Measurements from ENCODE around the gene HES3. TPM values are rescaled to one million over a fixed set of nuclear protein-coding genes. Genes with fewer than 3 reads are reported as not detected.

HES3 gene
- total and polyA plus RNA-seq, 2 donors (not counting 1 experiment from before 2014, with no cell fraction given): not detected

GRCh38 chr1:6268415-6268814 lies 24.4 kb downstream of the HES3 start:
- Histone ChIP-seq H3K27me3 (replicated peaks in 1 of 4; ENCODE audit: control extremely low read depth in 1 of 4, control insufficient read depth in 3 of 4, insufficient read depth in 4 of 4, low read length in 3 of 4) (no peaks in the 10 kb centered on the region), H3K27ac (ENCODE audit: low read length in 2 of 2) (no peak overlapping the region), H4K20me1 (ENCODE audit: control insufficient read depth, insufficient read depth, low read length, poor library complexity, severe bottlenecking) (no peaks in the 10 kb centered on the region), H3K36me3 (replicated peaks in 1 of 2; ENCODE audit: control extremely low read depth in 1 of 2, control insufficient read depth in 1 of 2, extremely low read depth in 1 of 2, insufficient read depth in 2 of 2, low read length in 1 of 2) (no peaks in the 10 kb centered on the region), H3K4me2 (replicated peaks; ENCODE audit: low read depth, low read length, poor library complexity, severe bottlenecking) (no peak overlapping the region), H3K4me1 (ENCODE audit: control insufficient read depth in 2 of 2, insufficient read depth in 2 of 2, low read length in 2 of 2) (no peaks in the 10 kb centered on the region), H3K9ac (ENCODE audit: low read length) (no peak overlapping the region), H2AFZ (ENCODE audit: insufficient read depth, low read depth, low read length, poor library complexity, severe bottlenecking) (no peak overlapping the region), H3K9me3 (ENCODE audit: control extremely low read depth in 1 of 3, control insufficient read depth in 2 of 3, insufficient read depth in 1 of 3, low read length in 2 of 3) (no peaks in the 10 kb centered on the region), H3K4me3 (ENCODE audit: control extremely low read depth in 1 of 5, extremely low read depth in 1 of 5, insufficient read depth in 1 of 5, low read depth in 2 of 5, low read length in 4 of 5) (no peak overlapping the region), H3K79me2 (ENCODE audit: control insufficient read depth, insufficient read depth, low read length) (no peaks in the 10 kb centered on the region)
- TF ChIP-seq CTCF (IDR thresholded peaks at IDR 0.05): no peak
- Mint-ChIP-seq H3K9me3 (ENCODE audit: insufficient read depth) (no peaks in the 10 kb centered on the region), H3K27ac (no peak overlapping the region), H3K4me3 (no peak overlapping the region), H3K4me1 (no peaks in the 10 kb centered on the region), H3K27me3 (no peaks in the 10 kb centered on the region)
- ChIA-PET CTCF (no interaction called here), POLR2A (no interaction called here)
- no peak for ATAC-seq (ENCODE audit: low read depth)
- WGBS (ENCODE audit: insufficient coverage): 96% methylated on average over 21 of the region's 21 CpGs
- intact Hi-C loops (cut with micrococcal nuclease): no loop called here
- DNase-seq: no peak

DNA sequence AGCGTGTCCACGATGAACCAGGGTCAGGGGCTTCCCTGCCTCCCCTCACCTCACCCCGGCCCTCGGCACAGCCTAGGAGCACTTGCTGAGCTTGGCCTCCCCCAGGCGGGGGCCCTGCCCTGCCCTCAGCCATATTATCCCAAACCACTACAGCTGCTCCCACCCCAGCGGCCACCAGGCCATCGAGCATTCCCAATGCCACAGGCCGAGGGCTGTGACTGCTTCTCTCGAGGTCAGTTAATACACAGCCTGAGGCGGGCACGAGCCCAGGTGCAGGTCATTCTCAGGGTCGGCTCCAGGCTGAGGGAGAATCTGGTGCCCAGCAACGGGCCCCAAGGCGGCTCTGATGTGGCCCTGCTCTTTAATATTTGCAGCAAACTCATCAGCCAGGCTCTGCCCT lies 25.3 kb downstream of the HES3 start:
- no peaks in the 10 kb centered on the region for H3K9me3 ChIP-seq (ENCODE audit: control extremely low read depth in 1 of 3, control insufficient read depth in 2 of 3, insufficient read depth in 1 of 3, low read length in 2 of 3)
- no peaks in the 10 kb centered on the region for H3K27me3 ChIP-seq (replicated peaks in 1 of 4; ENCODE audit: control extremely low read depth in 1 of 4, control insufficient read depth in 3 of 4, insufficient read depth in 4 of 4, low read length in 3 of 4)
- H3K27ac ChIP-seq (ENCODE audit: low read length in 2 of 2): no peak overlapping the region
- H3K4me2 ChIP-seq (replicated peaks; ENCODE audit: low read depth, low read length, poor library complexity, severe bottlenecking): no peak overlapping the region
- ATAC-seq (ENCODE audit: low read depth) (no peak), DNase-seq (no peak)
- H3K79me2 ChIP-seq (ENCODE audit: control insufficient read depth, insufficient read depth, low read length): no peaks in the 10 kb centered on the region
- no peaks in the 10 kb centered on the region for H4K20me1 ChIP-seq (ENCODE audit: control insufficient read depth, insufficient read depth, low read length, poor library complexity, severe bottlenecking)
- H3K4me1 ChIP-seq (ENCODE audit: control insufficient read depth in 2 of 2, insufficient read depth in 2 of 2, low read length in 2 of 2): no peaks in the 10 kb centered on the region
- H2AFZ ChIP-seq (ENCODE audit: insufficient read depth, low read depth, low read length, poor library complexity, severe bottlenecking): no peak overlapping the region
- TF ChIP-seq CTCF (IDR thresholded peaks at IDR 0.05): no peak
- TF ChIP-seq EZH2 (IDR thresholded peaks at IDR 0.05; ENCODE audit: borderline replicate concordance, insufficient read depth, low read depth, low read length, poor library complexity, severe bottlenecking): no peak
- ChIA-PET CTCF (no interaction called here), POLR2A (no interaction called here)
- WGBS (ENCODE audit: insufficient coverage): 93% methylated on average over 12 of the region's 14 CpGs
- Mint-ChIP-seq H3K4me1 (no peaks in the 10 kb centered on the region), H3K27ac (no peak overlapping the region), H3K27me3 (no peaks in the 10 kb centered on the region), H3K9me3 (ENCODE audit: insufficient read depth) (no peaks in the 10 kb centered on the region), H3K4me3 (no peak overlapping the region)
- no peak overlapping the region for H3K4me3 ChIP-seq (ENCODE audit: control extremely low read depth in 1 of 5, extremely low read depth in 1 of 5, insufficient read depth in 1 of 5, low read depth in 2 of 5, low read length in 4 of 5)
- intact Hi-C loops (cut with micrococcal nuclease): no loop called here
- H3K36me3 ChIP-seq (replicated peaks in 1 of 2; ENCODE audit: control extremely low read depth in 1 of 2, control insufficient read depth in 1 of 2, extremely low read depth in 1 of 2, insufficient read depth in 2 of 2, low read length in 1 of 2): no peaks in the 10 kb centered on the region
- no peak overlapping the region for H3K9ac ChIP-seq (ENCODE audit: low read length)
